ENCODE results near the gene HOXD1. TPM values are rescaled to one million over a fixed set of nuclear protein-coding genes. Genes with fewer than 3 reads are reported as not detected.

The HOXD1 gene
- total RNA-seq, 1 donor from 2014 or later = not detected

DNA sequence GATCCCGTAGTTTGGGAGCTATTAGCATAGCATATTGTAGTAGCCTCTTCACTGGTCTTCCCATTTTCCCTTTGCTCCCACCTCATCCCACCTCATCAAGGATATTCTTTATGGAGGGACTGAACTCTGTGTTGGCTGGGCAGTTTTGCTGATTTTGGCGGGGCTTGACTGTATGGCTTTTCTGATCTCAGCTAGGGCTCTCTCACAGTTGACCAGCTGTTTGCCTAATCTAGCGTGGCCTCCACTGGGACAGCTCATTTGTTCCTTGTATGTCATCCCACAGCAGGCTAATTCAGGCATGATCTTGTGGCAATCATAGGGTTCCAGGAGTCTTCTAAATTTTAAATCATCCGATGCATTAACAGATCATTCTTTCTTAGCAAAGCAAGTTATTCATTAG, 50.6 kb downstream of the HOXD1 start:
- Mint-ChIP-seq H3K9me3 (ENCODE audit: low read depth) (no peaks in the 10 kb centered on the region), H3K4me1 (ENCODE audit: low read depth) (no peaks in the 10 kb centered on the region), H3K27ac (no peak overlapping the region), H3K36me3 (ENCODE audit: insufficient read depth) (no peaks in the 10 kb centered on the region), H3K4me3 (ENCODE audit: low read depth) (no peak overlapping the region), H3K27me3 (peaks cover 11% of the 10 kb centered on the region)
- TF ChIP-seq, protein P1, sequence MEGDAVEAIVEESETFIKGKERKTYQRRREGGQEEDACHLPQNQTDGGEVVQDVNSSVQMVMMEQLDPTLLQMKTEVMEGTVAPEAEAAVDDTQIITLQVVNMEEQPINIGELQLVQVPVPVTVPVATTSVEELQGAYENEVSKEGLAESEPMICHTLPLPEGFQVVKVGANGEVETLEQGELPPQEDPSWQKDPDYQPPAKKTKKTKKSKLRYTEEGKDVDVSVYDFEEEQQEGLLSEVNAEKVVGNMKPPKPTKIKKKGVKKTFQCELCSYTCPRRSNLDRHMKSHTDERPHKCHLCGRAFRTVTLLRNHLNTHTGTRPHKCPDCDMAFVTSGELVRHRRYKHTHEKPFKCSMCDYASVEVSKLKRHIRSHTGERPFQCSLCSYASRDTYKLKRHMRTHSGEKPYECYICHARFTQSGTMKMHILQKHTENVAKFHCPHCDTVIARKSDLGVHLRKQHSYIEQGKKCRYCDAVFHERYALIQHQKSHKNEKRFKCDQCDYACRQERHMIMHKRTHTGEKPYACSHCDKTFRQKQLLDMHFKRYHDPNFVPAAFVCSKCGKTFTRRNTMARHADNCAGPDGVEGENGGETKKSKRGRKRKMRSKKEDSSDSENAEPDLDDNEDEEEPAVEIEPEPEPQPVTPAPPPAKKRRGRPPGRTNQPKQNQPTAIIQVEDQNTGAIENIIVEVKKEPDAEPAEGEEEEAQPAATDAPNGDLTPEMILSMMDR (IDR thresholded peaks at IDR 0.05; ENCODE audit: unreplicated experiment) = no peak
- no peak for DNase-seq (ENCODE audit: low spot score, unreplicated experiment)

DNA sequence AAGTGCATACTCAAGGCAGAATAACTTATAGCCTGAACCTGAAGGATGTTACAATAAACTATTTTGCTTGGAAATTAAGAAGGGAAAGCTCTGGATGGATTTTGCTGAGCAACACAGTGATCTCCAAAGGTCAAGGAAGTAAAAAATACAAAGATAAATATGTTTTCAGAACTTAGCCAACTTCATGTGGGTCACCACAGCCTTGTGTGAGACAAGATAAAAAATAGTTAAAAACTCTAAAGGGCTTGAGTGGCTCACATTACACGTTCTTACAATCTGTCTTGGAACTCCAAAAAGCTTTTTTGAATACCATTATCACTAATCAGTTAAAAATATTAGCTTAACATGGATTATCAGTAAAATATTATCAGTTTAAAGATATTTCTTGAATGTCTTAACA, 51.8 kb downstream of the HOXD1 start:
- Mint-ChIP-seq H3K4me1 (ENCODE audit: low read depth) (no peaks in the 10 kb centered on the region), H3K27me3 (peaks cover 11% of the 10 kb centered on the region), H3K27ac (no peak overlapping the region), H3K4me3 (ENCODE audit: low read depth) (no peak overlapping the region), H3K9me3 (ENCODE audit: low read depth) (no peaks in the 10 kb centered on the region), H3K36me3 (ENCODE audit: insufficient read depth) (no peaks in the 10 kb centered on the region)
- TF ChIP-seq, protein P1 (IDR thresholded peaks at IDR 0.05; ENCODE audit: unreplicated experiment) = no peak
- no peak for DNase-seq (ENCODE audit: low spot score, unreplicated experiment)

Small RNA genes lying within 50 kb of the gene (microRNA-seq; reads per million reads assigned to microRNA genes)
- 21.5 reads per million, percentile 31 among the genes with 10 or more reads in this experiment for gene MIR10B (ENCODE audit: borderline number of aligned reads, unreplicated experiment)

Other genes with a start within 250 kb of the HOXD1 start
- 22.7 and 30.3 TPM in 2 replicates for gene LNPK, start 186.4 kb upstream of the HOXD1 start, total RNA-seq
- gene EVX2, start 104.7 kb upstream of the HOXD1 start, total RNA-seq = not detected in 2 replicates
- gene HOXD13, start 95.9 kb upstream of the HOXD1 start, total RNA-seq = not detected in 2 replicates
- gene HOXD12, start 88.9 kb upstream of the HOXD1 start, total RNA-seq = not detected in 2 replicates
- gene HOXD11, start 81.4 kb upstream of the HOXD1 start, total RNA-seq = not detected in 2 replicates
- gene HOXD10, start 71.9 kb upstream of the HOXD1 start, total RNA-seq = not detected in 2 replicates
- not detected in 2 replicates for gene HOXD9, start 65.9 kb upstream of the HOXD1 start, total RNA-seq
- gene HOXD8, start 59.0 kb upstream of the HOXD1 start, total RNA-seq = not detected in 2 replicates
- not detected in 2 replicates for gene HOXD4, start 37.1 kb upstream of the HOXD1 start, total RNA-seq
- not detected in 2 replicates for gene HOXD3, start 31.4 kb upstream of the HOXD1 start, total RNA-seq
- gene MTX2, start 80.8 kb downstream of the HOXD1 start, total RNA-seq = 30.9 and 33.4 TPM in 2 replicates

Data from progenitor cell of endocrine pancreas (in vitro differentiated cells).